GM18499 (cell line): ENCODE data around the gene FCER1G.

Experiments used
- ATAC-seq: cut with Tn5 transposase; IDR thresholded peaks from one replicate; pipeline ENCODE4 v1.9.1; 2021; ENCODE audit warnings: moderate number of reproducible peaks; ENCODE audit not compliant: insufficient read depth, unreplicated experiment

FCER1G gene

DNA sequence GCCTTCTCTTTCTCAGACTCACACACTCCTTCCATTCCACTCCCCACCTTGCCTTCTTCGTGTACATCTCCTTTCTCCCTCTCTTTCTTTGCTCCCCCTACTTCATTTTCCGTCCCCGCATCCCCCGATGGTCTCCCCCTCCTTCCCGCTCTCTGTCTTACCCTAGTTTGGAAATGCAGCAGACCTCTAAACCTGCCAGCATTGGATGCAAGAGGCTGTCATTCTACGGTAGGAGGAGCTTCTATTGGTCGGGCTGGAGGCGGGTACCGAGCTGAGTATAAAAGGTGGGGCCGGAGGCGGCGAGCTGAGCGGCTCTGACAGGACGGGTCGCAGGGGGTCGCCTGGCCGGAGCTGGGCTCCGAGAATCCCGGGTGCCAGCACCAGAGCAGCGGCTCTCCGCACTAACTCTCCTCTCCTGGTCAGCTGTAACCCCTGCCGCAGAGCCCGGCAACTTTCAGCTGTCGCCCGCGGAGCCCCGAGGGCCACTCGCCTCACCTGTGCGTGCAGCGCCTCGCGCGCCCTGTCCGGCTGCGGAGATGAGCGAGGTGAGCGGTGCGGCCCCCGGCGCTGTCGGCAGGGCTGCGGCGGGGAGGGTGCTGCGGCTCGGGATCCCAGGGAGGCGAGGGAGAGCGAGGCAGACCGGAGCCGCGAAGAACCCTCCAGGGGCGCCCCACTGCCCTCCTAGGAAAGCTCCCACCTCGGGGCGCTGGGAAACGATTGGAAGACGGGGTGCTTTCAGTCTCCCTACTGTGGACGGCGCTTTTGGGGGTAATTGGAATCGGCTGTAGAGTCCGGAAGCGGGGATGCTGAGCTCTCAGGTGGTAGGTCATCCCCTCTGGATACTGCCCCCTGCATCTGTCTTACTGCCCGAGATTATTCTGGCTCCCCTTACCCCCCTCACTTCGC is 43.6 kb downstream of the FCER1G start, which contains the start of gene PCP4L1:
Gene PCP4L1 (plus strand): TSS at position 307 of the 906 bp plus-strand sequence. CDS start 230 bp downstream, at position 537.
- no peak for ATAC-seq

GRCh38 chr1:161259345-161259702 is 44.2 kb downstream of the FCER1G start:
- no peak for ATAC-seq

DNA sequence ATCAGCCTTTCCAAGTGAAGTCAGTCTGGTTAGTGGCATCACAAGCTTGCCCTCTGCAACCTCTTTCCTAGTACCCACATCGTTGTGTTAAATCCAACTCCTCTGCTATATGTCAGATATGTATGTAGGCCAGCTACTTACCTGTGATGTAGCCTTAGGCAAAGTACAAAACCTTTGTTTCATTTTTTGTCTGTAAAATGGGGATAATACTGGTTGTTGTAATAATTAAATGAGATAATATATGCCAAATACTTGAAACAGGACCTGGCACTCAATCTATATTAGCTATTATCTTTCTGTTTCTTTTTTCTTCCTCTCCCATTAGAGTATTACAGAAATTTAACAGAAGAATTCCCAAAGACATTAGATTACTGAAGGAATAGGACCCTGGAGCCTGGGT is 44.7 kb downstream of the FCER1G start:
- no peak for ATAC-seq

GRCh38 chr1:161260376-161261260 is 45.5 kb downstream of the FCER1G start:
- ATAC-seq: no peak

DNA sequence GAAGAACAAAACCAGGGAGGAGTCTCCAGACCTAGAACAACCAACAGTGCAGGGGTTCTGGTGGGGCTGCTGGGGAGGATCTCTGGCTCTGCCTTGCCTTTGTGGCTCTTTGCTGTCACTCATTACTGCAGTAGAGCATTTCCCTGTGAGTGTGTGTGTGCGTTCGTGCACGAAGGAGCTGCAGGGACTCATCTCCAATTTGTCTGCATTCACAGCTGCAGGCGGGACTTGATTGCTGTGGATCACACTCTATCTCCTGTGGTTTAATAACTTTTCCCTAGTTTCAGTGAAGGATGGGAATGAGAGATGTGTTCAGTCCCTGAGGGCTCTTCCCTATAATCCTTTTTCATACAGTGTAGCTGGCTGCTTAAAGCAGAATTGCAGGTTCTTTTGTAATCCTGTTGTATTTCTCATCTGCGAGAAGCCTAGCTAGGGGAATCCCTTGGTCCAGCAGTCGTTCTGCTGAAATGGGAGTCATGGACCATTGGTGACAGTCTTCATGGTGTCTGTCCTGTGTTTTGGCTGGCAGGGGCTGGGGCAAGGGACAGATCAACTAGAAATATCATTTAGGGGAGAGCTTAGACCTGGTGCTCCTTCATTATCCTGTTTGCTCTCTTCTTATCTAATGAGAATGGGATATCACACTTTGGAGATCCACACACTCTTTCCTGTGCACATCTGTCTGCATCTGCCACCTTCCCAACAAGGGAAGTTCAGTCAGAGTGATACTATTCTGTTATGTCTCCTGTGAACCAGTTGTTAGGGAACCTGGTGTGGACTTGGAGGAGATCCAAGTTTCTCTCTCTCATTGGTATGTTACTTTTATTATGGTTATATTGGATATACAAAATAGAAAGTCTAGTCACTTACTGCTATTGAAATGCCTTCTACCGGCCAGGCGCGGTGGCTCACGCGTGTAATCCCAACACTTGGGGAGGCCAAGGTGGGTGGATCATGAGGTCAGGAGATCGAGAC is 46.5 kb downstream of the FCER1G start:
- ATAC-seq: no peak

GRCh38 chr1:161265305-161265704 is 50.2 kb downstream of the FCER1G start:
- no peak for ATAC-seq

GRCh38 chr1:161266202-161266601 is 51.1 kb downstream of the FCER1G start:
- no peak for ATAC-seq

- ATAC-seq: no peak
Observed at GRCh38 chr1:161266836-161267235, 51.7 kb downstream of the FCER1G start.

- ATAC-seq: no peak
Observed at GRCh38 chr1:161267321-161267720, 52.2 kb downstream of the FCER1G start.
